AG09309 (cell line): ENCODE measurements around the gene RASA1.

Experiments used
- DNase-seq: peaks from one replicate; pipeline ENCODE4 v3.0.0-alpha.2; 2010; ENCODE audit warnings: low read depth
- H3K4me3 ChIP-seq: 2 replicates; pipeline ENCODE4 v1.5.1; 2011; ENCODE audit warnings: mild to moderate bottlenecking, low read depth, low read length, moderate library complexity; ENCODE audit not compliant: control insufficient read depth
- CTCF ChIP-seq: IDR thresholded peaks from 2 replicates; pipeline ENCODE4 v1.5.1; 2011; ENCODE audit warnings: mild to moderate bottlenecking, low read depth, low read length, inconsistent platforms; ENCODE audit not compliant: insufficient read depth, control insufficient read depth; ENCODE audit errors: missing control alignments

RASA1 gene

GRCh38 chr5:87430863-87431457 lies 163.3 kb downstream of the RASA1 start:
- TF ChIP-seq CTCF: no peak
- DNase-seq: no peak
- H3K4me3 ChIP-seq: no peak overlapping the region

- TF ChIP-seq CTCF: no peak
- H3K4me3 ChIP-seq: no peak overlapping the region
- DNase-seq: no peak
These were observed 164.8 kb downstream of the RASA1 start for GRCh38 chr5:87432460-87432859.

GRCh38 chr5:87433945-87434344 lies 166.3 kb downstream of the RASA1 start:
- no peak overlapping the region for H3K4me3 ChIP-seq
- TF ChIP-seq CTCF: no peak
- DNase-seq: no peak

- H3K4me3 ChIP-seq: no peak overlapping the region
- TF ChIP-seq CTCF: no peak
- no peak for DNase-seq
These were observed 166.8 kb downstream of the RASA1 start for GRCh38 chr5:87434461-87434860.

GRCh38 chr5:87435144-87435694 lies 167.5 kb downstream of the RASA1 start:
- H3K4me3 ChIP-seq: no peak overlapping the region
- TF ChIP-seq CTCF: no peak
- no peak for DNase-seq

- H3K4me3 ChIP-seq: no peak overlapping the region
- TF ChIP-seq CTCF: no peak
- no peak for DNase-seq
These were observed 170.0 kb downstream of the RASA1 start for GRCh38 chr5:87437724-87438123.
